GM21786 (cell line): ENCODE data around the gene PURA.
A peak's percentile ranks its signal among the peaks of the same experiment; 100 is the strongest.

Source experiments
- ATAC-seq: cut with Tn5 transposase; IDR thresholded peaks from one replicate; pipeline ENCODE4 v1.9.1; 2021; ENCODE audit not compliant: unreplicated experiment

Gene PURA

DNA sequence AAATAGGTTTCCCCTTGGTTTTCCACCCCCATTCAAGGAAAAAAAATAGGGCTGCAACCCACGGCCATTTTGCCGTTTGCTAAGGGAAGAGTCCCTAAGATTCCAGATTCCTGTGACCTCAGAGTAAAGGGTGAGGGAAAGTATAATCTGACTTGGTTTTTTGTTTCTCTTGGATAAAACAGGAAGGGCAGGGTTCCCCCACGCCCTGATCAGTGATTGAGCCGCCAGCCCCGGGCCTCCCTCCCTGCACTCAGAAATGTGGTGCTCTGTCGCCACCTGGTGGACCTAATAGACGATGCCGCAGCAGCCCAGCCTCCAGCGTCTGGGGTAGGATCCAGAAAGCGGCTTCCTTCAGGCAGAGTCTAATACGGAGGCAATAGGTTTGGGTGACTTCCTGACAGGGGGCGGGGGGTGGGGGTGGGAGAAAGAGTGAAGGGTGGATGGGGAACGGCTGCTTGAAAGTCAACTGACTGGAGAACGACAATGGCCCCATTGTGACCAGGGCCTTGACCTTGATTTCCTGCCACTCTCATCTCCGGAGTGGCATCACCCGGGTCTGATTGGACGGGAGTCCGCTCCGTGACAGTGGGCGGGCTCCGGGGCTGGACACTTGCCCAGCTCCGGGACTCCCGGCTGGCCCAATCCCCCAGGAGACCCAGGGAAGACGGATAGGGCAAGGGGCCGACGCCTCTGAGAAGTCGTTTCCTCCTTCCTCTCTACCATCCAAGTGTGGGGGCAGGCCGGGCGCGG is 43.3 kb downstream of the PURA start:
- peak; percentile 94 for ATAC-seq

DNA sequence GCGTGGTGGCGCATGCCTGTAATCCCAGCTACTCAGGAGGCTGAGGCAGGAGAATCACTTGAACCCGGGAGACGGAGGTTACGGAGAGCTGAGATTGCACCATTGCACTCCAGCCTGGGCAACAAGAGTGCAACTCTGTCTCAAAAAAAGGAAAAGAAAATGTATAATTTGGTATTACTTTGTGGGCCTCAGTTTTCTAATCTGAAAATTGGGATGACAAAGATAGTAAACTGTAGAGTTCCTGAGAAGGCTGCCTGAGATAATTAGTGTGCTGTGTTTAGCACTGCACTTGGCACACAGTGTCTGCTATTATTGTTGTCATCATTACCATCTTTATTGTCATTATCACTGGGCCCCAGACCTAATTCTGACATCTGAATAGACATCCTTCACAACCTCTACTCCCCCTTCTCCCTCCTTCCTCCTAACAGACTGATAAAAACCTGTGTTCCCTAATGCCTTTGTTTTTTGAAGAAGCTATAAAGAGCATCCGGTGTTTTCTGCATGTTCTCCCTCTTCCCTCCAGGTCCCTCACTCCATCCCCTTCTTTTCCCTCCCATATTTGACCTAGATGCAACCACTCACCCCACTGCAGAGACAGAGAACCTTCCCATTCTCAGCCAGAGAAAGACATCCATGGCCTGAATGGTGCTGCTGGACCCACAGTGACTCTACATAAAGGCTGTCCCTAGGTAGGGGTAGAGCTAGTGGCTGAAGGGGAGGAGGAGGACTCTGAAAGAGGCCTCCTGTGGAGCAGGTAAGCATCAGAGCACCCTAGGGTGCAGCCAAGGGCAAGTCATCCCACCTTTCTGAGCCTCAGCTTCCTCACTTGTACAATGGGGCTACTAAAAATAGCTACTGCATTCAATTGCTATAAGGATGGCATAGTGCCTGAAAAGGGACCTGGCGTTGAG is 45.4 kb downstream of the PURA start:
- ATAC-seq = no peak

DNA sequence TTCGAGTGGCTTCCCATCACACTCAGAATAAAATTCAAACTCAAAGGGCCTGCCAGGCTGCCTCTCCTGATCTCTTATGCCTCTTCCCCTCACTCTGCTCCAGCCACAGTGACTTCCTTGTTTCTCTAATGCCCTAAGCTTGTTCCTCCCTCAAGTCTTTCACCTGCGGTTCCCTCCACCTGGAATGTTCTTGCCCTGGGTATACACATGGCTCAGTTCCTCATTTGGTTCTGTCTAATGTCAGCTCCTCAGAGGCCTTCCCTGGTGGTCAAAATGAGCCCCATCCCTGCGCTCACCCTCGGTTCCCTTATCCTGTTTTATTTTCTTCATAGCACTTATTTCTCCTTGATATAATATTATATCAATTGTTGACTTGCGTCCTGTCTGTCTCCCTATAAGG is 48.4 kb downstream of the PURA start:
- ATAC-seq = no peak

DNA sequence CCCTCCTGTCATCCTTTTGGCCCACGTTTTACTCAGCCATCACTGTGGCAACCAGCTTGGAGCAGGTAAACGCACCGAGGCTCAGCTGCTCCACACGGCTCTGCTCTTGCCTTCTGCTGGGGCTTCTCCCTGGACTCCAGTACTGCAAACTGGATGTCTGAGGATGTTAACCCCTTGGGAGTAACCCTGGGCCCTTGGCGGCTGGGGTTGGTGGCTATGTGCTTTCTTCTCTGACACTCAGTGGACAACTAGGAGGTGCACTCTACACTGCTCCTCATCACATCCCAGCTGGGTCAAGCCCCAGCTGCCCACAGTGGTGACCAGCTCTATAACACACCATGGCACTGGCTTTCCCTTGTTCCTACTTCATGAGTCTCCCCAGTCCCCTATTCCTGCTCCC is 48.9 kb downstream of the PURA start:
- no peak for ATAC-seq

DNA sequence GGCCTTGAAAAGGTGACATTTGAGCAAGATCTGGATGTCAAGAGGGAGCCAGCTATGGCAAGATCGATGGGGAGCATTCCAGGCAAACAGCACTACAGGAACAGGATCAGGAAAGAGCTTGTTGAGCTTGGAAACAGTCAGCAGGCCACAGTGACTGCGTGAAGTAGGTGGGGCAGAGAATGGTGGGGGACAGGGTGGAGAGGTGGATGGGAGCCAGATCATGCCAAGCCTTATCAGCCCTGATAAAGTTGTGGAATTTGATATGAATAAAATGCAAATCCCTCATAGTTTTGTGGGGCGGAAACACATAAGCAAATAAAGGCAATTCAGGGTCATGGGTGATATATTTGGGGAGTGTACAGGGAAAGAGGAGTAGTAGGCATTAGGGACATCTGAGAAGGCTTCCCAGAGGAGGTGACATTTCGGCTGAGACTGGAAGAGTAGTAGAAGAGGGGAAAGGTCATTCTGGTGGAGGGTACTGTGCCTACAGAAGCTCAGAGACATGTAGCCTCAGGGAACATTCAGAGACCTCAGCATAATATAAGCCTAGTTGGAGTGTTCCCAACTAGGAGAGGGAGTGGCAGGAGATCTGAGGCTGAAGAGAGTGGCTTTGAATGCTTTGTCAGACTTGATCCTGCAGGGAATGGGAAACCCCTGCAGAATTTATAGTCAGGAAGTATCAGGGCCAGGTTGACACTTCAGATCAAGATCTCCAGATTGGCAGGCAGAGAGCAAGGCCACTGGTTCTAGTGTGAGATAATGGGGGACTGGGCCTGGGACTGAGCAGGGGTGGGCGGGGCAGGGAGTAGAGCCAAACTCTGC is 51.4 kb downstream of the PURA start:
- no peak for ATAC-seq

DNA sequence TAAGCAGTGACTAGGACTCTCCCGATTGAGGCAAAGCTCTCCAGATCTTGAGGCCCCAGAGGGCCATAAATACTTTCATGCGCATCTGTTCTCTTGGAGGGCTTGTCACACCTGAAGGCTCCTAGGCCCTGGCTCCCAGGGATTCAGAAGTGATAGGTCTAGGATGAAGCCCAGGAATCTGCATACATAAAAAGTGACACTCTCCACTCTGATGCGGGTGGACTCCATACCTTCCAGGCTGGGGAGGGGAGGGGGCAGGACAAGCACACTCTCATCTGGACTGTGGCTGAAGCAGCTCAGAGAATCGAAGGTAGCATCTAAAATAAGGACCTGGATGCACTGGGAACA is 52.0 kb downstream of the PURA start:
- ATAC-seq = no peak

DNA sequence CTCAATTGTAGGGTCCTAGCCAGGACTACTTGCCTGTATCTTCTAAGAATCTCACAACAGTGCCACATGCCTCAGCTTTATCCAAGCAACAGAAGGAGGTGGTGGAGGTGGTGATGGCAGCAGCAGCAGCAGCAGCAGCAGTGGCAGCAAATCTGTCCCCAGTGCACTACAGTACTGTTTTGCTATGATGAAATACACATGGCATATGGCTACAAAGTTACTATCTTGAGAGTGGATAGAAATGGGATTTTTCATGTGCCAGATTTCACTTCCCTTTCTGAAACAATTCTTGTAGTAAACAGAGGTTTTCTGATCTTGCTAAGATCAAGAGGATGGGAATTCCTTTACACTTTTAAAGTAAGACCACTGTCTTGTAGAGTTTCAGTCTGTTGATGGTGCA is 53.0 kb downstream of the PURA start:
- ATAC-seq = no peak

DNA sequence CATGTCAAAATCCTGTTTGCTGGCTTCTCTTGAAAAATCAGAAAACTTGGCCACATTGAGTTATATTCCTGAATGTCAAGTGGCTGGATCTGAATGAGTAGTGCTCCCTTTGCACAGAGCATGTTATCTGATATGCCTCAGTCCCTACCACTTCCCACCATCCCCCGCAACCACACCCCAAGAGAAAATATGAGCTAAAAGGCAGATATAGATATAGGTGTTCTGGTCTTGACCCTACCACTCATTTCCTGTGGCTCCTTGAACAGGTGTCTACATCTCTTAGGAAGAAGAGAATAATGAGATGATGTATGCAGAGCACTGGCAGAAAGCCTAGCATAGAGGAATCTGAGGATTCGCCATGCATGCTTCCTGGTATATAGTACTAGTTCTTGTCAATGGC is 54.5 kb downstream of the PURA start:
- ATAC-seq = no peak

DNA sequence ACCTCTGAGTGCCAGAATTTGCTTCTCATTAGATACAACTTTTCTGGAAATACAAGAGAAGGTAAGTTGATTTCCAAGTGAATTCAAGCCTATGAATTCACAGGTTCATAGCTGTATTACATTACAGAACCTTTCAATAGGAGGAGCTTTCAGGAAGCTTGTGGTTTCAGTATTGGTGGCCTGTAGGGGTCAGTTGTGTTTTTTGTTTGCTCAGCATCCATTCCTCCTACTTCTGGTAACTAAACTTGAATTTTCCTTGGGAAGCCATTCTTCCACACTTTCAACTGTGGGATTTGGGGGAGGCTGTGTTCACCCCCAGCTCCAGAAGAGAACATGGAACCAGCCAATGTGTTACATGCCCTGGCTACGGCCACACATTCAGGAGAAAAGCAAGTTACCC is 55.5 kb downstream of the PURA start:
- ATAC-seq = no peak

DNA sequence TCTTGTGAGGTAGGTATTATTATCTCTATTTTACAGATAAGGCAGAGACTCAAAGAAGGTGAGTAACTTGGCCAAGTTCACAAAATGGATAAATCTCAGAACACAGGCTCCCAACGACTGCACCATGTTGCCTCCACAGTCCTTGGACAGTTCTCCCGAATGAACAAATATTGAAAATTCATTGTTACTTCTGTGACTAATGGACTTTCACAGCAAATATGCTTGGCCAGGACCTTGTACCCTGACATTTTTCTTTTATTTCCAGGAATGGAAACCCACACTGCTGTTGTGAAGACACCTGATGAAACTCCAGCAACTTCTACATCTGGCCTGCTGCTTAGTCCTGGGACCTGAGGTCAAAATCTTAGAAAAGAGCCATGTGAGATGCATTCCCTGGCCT is 58.6 kb downstream of the PURA start:
- no peak for ATAC-seq

DNA sequence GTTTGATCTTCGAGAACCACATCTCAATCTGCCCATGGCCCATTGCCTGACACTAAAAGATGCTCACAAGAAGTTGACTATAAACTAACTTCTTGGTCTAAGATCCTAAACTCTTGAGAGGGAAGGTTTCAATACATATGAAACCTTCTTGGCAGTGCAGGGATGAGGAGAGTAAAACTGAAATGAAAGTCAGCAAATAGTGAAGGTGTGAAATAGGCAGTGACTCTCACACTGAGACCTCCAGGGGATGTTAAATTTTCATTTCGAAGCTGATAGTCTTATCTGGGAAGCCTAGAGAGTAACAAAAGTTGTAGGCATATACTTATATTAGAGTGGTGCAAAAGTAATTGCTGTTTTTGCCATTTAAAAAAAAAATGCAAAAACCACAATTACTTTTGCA is 60.1 kb downstream of the PURA start:
- no peak for ATAC-seq

DNA sequence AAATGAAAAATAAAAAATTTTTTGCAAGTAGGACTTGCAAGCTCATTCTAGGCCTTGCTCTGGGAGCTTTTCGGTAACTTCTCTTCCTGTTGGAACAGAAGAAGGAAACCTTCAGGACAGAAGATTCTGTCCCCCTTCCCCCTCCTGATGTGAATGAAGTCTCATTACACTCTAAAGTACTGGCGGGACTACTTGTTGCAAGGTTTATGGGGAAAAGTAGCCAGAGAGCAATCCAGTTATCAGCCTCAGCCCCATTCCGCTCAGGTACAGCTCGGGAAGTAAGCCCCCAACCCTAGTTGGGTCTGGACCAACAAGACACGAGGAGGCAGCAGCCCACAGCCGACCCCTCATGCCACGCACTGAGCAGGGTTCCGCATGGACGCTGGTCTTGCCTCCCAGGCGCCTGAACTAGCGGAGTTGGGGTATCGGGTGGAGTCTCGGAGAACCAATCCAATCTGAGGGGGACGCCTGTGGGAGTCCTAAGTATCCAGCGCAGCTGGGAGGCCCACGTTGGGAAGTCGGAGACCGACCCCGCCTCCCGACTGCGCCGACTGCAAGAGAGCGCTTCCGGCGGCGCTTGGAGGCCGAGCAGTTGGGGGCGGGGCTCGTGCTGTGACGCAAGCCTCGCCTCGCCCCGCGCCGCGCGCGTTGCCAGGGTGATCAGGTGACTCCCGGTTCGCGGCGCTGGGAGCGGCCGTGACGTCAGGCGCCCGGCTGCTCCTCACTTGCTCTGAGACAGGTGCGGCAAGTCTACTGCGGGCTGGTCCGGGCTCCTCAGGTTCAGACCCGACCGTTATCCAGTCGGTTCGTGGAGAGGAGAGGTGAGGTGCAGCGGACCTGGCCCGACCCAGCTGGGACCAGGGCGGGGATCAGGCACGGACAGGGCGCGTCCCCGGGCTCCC is 60.8 kb downstream of the PURA start, which contains the start of gene CYSTM1:
Gene CYSTM1 (plus strand): TSS at position 724 of the 902 bp plus-strand sequence. CDS start 19,278 bp downstream, outside the sequence.
- peak; percentile 90 for ATAC-seq
